Right renal pelvis (tissue), 4 donors: ENCODE data around the gene ANXA9. TPM values are rescaled to one million over a fixed set of nuclear protein-coding genes. Genes with fewer than 3 reads are reported as not detected.

Experiments
- DNase-seq, 4 donors: peaks; one replicate each; pipeline ENCODE4 v3.0.0-alpha.2; 2013; ENCODE audit warnings: low read depth in 4 of 4, low spot score in 3 of 4, missing footprints in 1 of 4
- polyA plus RNA-seq, 4 donors: library from polyadenylated mRNA; unstranded; fragments of 120-200 nt; gene quantifications; one replicate each; pipeline ENCODE4 v1.2.1, GENCODE V29; 2013; ENCODE audit not compliant: insufficient read length in 4 of 4

Gene ANXA9
- polyA plus RNA-seq = 10 to 100 TPM; 12.6 to 20.2 (median 14.8) TPM

DNA sequence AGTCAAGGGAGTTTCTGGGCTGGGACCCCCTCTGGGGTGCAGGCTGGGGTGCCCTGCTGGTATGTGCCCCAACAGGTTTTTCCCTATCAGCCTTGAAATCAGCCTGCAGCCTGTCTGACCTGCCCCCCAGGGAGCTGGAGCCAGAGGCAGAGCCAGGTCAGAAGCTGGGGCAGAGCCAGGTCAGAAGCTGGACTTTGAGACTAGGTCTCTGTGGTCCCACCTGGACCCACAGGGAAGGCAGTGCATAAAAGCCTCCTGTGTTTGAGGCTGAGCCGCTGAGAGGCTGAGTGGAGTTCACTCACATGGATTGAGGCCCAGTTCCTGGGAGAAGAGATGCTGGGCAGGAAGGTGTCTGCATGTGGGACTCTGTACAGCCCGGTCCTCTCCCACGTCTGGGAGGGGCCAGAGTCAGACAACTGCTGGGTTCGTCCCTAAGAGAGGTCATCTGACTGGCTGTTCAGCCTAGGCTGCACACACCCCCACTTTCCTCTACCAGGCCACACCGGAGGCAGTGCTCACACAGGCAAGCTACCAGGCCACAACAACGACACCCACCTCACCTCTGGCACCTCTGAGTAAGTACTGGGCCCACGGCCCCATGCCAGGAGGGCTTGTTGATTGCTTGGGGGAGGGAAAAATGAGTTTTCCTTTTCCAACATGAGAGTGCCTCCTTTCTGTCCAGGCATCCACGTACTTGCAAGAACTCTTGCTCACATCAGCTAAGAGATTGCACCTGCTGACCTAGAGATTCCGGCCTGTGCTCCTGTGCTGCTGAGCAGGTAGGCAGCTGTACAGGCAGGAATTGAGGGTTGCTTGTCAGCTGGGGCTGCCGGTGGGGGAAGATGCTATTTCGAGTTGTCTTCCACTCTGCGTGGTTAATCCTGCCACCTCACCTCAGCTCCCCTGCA, at the start of gene ANXA9:
Gene ANXA9 (plus strand): TSS at position 488 of the 908 bp plus-strand sequence. CDS start 814 bp downstream, outside the sequence.
- DNase-seq = no peak

DNA sequence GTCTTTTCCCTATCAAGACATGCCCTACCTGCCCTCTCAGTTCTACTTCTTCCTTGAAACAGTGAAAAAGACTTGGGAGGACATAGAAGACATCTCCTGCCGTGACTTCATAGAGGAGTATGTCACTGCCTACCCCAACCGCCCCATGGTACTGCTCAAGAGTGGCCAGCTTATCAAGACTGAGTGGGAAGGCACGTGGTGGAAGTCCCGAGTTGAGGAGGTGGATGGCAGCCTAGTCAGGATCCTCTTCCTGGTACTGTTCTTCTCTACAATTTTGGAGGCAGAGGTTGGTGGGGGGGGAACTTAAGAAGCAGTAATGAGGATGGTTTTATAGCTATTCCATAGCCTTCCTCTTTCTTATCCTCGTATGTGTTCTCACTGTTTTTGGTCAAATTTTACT, 37.2 kb upstream of the ANXA9 start:
- DNase-seq = no peak

DNA sequence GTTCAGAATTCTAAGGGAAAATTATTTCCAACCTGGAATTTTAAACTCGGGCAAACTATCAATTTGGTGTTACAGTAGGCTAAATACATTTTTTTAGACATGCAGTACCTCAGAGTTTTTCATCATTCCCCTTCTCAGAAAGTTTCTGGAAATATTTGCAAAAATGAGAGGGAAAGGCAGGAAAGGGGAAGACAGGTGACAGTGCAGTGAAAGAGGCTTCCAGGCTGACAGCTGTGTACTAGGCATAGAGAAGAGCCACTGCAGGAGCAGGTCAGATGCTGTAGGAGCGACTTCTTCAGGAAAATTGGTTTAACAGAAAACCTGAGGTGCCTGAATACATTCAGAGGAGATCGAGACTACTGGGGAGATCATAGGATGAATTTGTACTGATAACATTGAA, 27.4 kb upstream of the ANXA9 start:
- DNase-seq = no peak

DNA sequence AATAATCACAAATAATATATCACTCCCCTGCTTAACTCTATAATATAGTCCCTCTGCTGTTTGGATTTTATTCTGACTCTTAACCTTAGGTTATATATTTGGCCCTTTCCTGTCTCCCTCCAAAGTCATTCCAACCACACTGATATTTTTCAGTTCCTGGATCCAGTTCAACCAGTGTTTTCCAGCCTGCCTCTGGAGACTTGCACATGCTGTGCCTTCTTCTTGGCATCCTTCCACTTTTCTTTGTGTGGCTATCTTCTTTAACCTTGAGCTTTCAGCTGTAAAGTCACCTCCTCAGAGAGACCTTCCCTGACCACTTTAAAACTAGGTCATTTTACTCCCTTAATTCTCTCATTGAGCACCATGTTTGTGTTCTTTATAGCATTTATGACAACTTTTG, 26.8 kb upstream of the ANXA9 start:
- DNase-seq = no peak

GRCh38 chr1:150957666-150958065, 24.4 kb upstream of the ANXA9 start:
- DNase-seq = no peak

DNA sequence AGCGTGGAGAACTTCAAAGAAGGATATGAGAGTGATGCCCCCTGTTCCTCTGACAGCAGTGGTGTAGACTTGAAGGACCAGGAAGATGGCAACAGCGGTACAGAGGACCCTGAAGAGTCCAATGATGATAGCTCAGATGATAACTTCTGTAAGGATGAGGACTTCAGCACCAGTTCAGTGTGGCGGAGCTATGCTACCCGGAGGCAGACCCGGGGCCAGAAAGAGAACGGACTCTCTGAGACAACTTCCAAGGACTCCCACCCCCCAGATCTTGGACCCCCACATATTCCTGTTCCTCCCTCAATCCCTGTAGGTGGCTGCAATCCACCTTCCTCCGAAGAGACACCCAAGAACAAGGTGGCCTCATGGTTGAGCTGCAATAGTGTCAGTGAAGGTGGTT, 21.4 kb upstream of the ANXA9 start:
- DNase-seq = no peak

DNA sequence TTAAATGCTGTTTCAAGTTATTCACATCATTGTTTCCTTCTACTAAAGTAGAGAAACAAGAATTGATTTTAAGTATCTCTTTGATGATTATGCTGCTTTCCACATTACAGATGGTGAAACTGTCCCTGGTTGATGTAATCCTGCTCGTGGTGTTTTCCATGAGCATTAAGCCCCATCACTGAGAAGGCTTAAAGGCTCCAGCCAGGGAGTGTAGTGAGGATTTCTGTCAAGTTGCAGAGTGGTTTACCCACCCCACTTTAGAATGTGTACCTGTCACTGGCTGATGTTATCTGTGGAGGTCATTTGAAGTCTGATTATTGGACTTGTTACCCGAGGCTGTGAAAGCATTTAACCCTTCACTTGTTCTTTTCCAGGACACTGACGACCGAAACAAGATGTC, 20.3 kb upstream of the ANXA9 start:
- no peak for DNase-seq

DNA sequence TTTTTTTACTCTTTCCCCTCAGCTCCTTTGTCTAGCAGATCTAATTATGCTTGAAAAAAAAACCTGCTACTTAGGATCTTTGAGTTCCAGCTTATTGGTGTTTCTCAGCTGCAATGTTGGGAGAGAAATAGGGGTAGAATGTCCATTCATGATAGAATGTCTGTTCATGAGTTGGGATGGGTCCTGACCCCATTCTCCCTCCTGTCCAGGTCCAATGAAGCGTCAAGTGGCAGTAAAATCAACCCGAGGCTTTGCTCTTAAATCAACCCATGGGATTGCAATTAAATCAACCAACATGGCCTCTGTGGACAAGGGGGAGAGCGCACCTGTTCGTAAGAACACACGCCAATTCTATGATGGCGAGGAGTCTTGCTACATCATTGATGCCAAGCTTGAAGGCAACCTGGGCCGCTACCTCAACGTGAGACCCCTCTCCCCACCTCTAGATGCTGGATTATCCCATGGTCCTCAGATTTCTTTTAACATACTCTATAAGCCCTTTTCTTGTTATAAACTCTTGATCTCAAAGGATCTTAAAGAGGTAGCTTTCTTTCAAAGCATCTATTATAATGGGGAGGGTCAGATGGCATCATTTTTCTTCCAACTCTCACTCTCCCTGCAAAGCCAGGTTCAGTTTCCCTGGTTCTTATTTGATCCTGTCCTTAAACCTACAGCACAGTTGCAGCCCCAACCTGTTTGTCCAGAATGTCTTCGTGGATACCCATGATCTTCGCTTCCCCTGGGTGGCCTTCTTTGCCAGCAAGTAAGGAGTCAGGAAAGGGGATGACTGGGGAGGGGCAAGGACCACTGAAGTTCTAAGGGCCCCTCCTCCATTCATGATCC, 18.6 kb upstream of the ANXA9 start:
- no peak for DNase-seq

DNA sequence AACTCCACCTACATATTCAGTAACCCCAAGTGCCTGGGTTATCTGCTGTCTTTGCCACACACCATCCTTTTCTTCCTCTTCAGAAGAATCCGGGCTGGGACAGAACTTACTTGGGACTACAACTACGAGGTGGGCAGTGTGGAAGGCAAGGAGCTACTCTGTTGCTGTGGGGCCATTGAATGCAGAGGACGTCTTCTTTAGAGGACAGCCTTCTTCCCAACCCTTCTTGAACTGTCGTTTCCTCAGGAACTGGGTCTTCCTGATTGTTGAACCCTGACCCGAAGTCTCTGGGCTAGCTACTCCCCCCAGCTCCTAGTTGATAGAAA, 18.0 kb upstream of the ANXA9 start:
- no peak for DNase-seq

- DNase-seq = no peak
Measured at GRCh38 chr1:150965605-150966004, 16.5 kb upstream of the ANXA9 start.

- no peak for DNase-seq
Measured at GRCh38 chr1:150966011-150966410, 16.1 kb upstream of the ANXA9 start.

DNA sequence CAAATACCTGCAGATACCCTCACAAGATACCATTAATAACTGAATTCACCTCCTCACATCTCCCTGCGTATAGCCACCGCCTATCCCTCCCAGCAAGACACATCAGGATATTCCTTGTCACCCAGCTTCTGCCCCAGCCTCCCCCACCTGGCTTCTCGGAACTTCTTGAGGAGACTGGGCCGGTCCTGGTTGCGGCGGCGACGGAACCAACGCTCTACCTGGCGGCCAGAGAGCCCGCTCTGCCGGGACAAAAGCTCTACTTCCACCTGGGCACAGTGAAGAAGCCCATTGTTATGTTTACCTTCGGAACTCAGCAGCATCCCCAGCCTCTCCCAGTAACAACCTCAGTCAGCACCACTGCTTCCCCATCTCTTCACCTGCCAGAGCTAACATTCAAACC, 14.2 kb upstream of the ANXA9 start:
- DNase-seq = no peak

DNA sequence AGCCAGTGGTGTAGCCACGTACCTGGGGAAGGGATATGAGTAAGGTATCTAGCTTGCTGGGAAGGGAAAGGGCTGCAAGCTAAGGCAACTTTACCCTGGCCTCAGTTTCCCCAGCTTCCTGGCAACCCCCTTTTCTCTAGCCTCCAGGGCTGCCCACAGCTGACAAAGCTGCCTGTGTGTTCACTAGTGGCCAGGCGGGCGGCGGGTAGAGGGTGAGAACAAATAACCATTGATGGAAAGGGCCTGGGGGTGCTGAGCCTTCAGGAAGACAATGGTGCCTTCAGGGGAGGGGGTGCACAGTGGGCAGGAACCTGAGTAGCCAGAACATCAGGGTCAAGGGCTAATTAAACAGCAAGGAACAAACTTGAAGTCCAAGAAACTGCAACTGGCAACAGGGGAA, 13.6 kb upstream of the ANXA9 start:
- DNase-seq = no peak

DNA sequence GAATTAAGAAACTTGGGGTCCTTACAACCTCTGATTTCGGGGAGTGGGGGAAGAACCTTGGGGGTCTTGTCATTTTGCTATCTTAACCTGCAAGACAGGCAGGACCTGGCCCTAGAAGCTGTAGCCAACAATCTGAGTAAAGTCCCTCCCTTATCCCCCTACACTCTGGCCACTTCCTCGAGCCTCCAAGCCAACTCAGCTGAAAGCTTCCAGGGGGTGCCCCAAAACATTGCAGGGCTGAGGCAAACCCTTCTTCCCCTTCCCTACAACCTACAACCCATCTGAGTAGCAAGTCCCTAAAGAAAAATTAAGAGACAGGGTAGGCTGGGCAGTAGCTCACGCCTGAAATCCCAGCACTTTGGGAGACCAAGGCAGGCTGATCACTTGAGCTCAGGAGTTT, 12.5 kb upstream of the ANXA9 start:
- DNase-seq = no peak

- no peak for DNase-seq
Measured at GRCh38 chr1:150970808-150971582, 11.1 kb upstream of the ANXA9 start.

- DNase-seq = no peak
Measured at GRCh38 chr1:150971583-150972416, 10.3 kb upstream of the ANXA9 start.

- no peak for DNase-seq
Measured at GRCh38 chr1:150972417-150972940, 9.6 kb upstream of the ANXA9 start.

- DNase-seq = no peak
Measured at GRCh38 chr1:150973258-150973835, 8.7 kb upstream of the ANXA9 start.

DNA sequence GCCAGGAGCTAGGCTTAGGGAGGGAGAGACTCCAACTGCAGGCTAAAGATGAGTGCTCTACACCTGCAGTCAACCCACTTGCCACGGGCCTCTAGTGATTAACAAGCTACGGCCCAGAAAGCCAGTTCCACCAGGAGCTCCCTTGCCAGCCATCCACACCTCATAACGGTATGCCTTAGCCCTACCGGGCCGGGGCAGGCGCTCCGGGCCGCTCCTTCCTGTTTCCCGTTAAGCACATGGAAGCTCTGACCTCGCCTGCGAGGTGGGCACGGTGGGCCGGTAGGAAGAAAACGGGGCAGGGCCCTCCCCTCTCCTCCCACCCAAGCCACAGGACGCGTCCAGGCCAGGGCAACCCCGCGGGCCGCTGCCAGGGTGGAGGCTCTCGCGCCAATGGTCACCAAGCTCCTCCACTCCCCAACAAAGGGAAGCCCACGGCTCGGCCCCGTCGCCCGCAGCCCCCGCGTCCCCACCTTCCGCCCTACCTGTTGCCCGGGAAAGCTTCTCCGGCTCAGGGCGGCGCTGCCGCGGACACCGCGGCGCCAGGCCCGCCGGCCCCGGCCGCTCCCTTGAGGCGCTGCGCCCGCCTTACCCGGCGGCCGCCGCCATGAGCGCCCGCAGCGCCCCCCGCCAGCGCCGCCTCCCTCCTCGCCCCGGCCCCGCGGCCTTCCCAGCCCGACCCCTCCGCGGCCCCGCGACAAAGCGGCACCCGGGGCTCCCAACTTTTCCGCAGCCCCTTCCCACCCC, 8.1 kb upstream of the ANXA9 start:
- no peak for DNase-seq
